T-helper 2 cell treated with Interferon-gamma antibody and Interleukin-4, amounts not matched to agents 5 μg/mL and 100 μg/mL, for 36 hours (primary cell): Measurements from ENCODE around the gene GPC6.

ENCODE experiments used
- DNase-seq: peaks from one replicate; pipeline ENCODE4 v3.0.0; 2021; ENCODE audit warnings: low spot score
- H3K27ac Mint-ChIP-seq: one replicate; pipeline ENCODE4 v1.8.0; 2021; ENCODE audit warnings: mild to moderate bottlenecking, mixed read lengths
- H3K27me3 Mint-ChIP-seq: one replicate; pipeline ENCODE4 v1.8.0; 2021; ENCODE audit warnings: low read depth, mixed read lengths
- H3K36me3 Mint-ChIP-seq: one replicate; pipeline ENCODE4 v1.8.0; 2021; ENCODE audit warnings: low read depth, mixed read lengths
- H3K4me1 Mint-ChIP-seq: one replicate; pipeline ENCODE4 v1.8.0; 2021; ENCODE audit warnings: low read depth, mixed read lengths
- H3K4me3 Mint-ChIP-seq: one replicate; pipeline ENCODE4 v1.8.0; 2022; ENCODE audit warnings: mild to moderate bottlenecking, moderate library complexity, mixed read lengths
- H3K9me3 Mint-ChIP-seq: one replicate; pipeline ENCODE4 v1.8.0; 2021; ENCODE audit warnings: mixed read lengths

The GPC6 gene

DNA sequence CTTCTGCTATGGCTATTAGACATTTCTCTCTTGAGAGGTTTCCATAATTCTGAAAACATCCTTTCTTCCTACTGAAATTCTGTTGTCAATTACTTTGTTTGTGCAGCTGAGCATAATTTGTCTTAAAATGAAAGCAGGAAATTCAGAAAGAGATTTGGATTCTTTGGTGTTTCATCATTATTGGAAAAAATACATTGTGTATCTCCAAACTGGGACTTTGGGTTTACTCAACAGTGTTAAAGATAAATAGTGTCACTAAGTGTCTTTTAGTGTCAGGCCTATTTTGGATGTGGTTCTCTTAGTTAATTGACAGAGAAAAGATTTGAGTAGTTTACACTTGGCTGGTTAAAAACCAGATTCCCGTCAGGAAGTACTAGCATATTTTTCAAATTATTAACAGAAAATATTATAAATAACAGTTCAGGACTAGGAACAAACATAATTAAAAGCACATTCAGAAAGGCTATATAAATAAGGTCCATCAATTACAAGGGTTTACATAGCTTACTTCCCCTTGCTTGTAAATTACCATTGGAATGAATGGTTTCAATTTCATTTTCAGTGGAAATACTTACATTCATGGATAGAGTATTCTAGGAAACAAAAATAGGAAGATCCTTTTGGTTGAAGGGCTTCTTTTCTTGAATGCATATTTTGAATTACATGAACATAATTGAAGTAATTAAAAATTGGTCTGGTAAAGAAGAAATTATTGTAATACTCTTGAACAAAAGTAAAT lies 483.1 kb downstream of the GPC6 start:
- H3K4me3 Mint-ChIP-seq = no peak overlapping the region
- no peaks in the 10 kb centered on the region for H3K27me3 Mint-ChIP-seq
- H3K4me1 Mint-ChIP-seq = no peaks in the 10 kb centered on the region
- H3K27ac Mint-ChIP-seq = no peak overlapping the region
- no peak for DNase-seq
- no peaks in the 10 kb centered on the region for H3K9me3 Mint-ChIP-seq
- no peaks in the 10 kb centered on the region for H3K36me3 Mint-ChIP-seq

- no peaks in the 10 kb centered on the region for H3K27me3 Mint-ChIP-seq
- no peak overlapping the region for H3K4me3 Mint-ChIP-seq
- no peaks in the 10 kb centered on the region for H3K36me3 Mint-ChIP-seq
- H3K27ac Mint-ChIP-seq = no peak overlapping the region
- H3K9me3 Mint-ChIP-seq = no peaks in the 10 kb centered on the region
- no peak for DNase-seq
- H3K4me1 Mint-ChIP-seq = no peaks in the 10 kb centered on the region
Observed at GRCh38 chr13:93714171-93714570, 487.6 kb downstream of the GPC6 start.

DNA sequence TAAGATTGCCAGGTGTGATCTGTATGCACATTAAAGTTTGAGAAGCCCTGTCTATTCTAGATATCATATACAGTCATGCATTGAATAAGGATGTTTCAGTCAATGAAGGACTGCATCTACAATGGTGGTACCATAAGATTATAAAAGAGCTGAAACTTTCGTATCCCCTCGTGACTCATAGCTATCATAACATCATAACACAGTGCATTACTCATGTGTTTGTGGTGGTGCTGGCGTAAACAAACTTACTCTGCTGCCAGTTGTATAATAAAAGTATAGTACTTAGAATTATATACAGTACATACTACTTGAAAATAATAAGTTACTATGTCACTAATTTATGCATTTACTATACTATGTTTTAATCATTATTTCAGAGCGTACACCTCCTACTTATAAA lies 489.3 kb downstream of the GPC6 start:
- no peaks in the 10 kb centered on the region for H3K4me1 Mint-ChIP-seq
- H3K9me3 Mint-ChIP-seq = no peaks in the 10 kb centered on the region
- no peak for DNase-seq
- H3K27me3 Mint-ChIP-seq = no peaks in the 10 kb centered on the region
- no peak overlapping the region for H3K4me3 Mint-ChIP-seq
- no peak overlapping the region for H3K27ac Mint-ChIP-seq
- H3K36me3 Mint-ChIP-seq = no peaks in the 10 kb centered on the region

- Mint-ChIP-seq H3K4me1 (no peaks in the 10 kb centered on the region), H3K27me3 (no peaks in the 10 kb centered on the region), H3K9me3 (no peaks in the 10 kb centered on the region), H3K4me3 (no peak overlapping the region), H3K36me3 (no peaks in the 10 kb centered on the region), H3K27ac (no peak overlapping the region)
- no peak for DNase-seq
Observed at GRCh38 chr13:93716623-93717022, 490.0 kb downstream of the GPC6 start.

DNA sequence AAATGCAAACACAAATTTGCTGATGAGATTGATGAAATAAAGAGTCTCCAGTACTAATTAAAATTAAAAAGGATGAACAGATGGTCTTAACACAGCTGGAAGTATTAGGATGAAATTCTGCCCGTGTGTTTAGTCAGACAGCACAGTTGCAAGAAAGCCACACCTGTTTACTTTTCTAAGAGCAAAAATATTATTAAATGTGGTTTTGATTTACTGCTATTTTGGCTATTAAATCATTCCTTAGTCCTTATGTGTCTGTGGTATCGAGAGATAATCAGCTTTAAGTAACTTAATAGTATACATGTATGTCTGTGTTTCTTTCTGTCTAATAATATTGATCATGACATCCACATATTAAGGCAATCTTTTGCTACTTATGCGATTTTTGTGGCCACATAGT lies 494.9 kb downstream of the GPC6 start:
- H3K9me3 Mint-ChIP-seq = no peaks in the 10 kb centered on the region
- no peaks in the 10 kb centered on the region for H3K27me3 Mint-ChIP-seq
- no peak overlapping the region for H3K4me3 Mint-ChIP-seq
- H3K27ac Mint-ChIP-seq = no peak overlapping the region
- DNase-seq = no peak
- no peaks in the 10 kb centered on the region for H3K36me3 Mint-ChIP-seq
- no peaks in the 10 kb centered on the region for H3K4me1 Mint-ChIP-seq

DNA sequence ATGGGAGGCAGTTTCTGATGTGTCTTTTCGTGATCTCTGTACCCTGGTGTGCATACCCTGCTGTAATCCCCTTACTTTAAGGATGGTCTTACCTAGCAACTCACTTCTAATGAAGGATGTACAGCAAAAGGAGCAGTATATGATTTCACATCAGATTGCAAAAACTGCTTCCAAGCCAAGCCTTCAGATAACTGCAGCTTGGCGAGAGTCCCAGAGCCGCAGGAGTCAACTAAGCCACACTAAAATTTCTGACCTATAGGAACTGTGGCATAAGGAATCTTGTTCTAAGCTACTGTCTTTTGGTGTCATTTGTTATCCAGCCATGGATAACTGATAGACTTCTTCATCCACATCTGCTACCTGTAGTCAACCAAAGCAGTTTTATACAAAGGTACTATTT lies 496.7 kb downstream of the GPC6 start:
- H3K4me3 Mint-ChIP-seq = no peak overlapping the region
- no peaks in the 10 kb centered on the region for H3K36me3 Mint-ChIP-seq
- no peak for DNase-seq
- no peaks in the 10 kb centered on the region for H3K27me3 Mint-ChIP-seq
- H3K9me3 Mint-ChIP-seq = no peaks in the 10 kb centered on the region
- H3K4me1 Mint-ChIP-seq = no peaks in the 10 kb centered on the region
- no peak overlapping the region for H3K27ac Mint-ChIP-seq

GRCh38 chr13:93724187-93724586 lies 497.6 kb downstream of the GPC6 start:
- Mint-ChIP-seq H3K4me3 (no peak overlapping the region), H3K27ac (no peak overlapping the region), H3K9me3 (no peaks in the 10 kb centered on the region), H3K27me3 (no peaks in the 10 kb centered on the region), H3K4me1 (no peaks in the 10 kb centered on the region), H3K36me3 (no peaks in the 10 kb centered on the region)
- DNase-seq = no peak

DNA sequence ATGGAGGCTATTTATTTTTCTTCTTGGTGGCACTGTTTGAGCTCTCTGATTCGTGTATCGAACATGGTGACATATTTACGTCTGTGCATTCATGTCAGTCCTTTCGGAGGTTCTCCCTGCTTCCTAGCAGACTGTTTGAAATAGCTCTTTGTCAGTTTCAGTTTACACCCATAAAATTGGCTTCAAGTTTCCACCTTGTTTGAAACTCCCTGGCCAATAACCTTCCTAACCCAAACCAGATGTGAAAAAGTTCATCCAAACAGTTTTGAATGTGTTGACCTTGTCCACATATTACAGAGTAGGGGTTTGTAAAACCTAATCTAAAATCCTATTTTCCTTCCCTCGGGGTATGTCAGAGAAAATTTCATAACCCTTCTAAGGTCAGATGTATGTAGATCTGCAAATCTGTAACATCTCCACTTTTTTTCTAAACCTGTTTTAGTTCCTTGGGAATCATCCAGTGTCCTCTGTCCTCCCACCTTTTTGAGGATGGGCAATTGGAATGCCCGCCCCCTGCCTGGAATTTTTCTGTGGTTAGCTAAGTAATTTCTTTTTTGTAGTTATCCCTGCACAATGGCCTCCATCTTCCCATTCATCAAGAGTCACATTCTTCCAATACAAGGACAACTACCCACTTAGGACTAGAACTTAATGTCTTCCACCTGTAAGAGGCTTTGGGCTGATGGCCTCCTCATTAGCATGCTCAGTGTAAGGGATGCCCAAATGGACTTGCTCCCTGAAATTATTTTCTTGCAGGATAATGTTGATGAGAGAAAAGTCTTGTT lies 499.8 kb downstream of the GPC6 start:
- DNase-seq = no peak
- H3K9me3 Mint-ChIP-seq = no peaks in the 10 kb centered on the region
- no peak overlapping the region for H3K4me3 Mint-ChIP-seq
- H3K4me1 Mint-ChIP-seq = no peaks in the 10 kb centered on the region
- H3K27ac Mint-ChIP-seq = no peak overlapping the region
- no peaks in the 10 kb centered on the region for H3K36me3 Mint-ChIP-seq
- H3K27me3 Mint-ChIP-seq = no peaks in the 10 kb centered on the region

- Mint-ChIP-seq H3K9me3 (no peaks in the 10 kb centered on the region), H3K4me3 (no peak overlapping the region), H3K27ac (no peak overlapping the region), H3K4me1 (no peaks in the 10 kb centered on the region), H3K27me3 (no peaks in the 10 kb centered on the region), H3K36me3 (no peaks in the 10 kb centered on the region)
- DNase-seq = no peak
Observed at GRCh38 chr13:93727211-93728141, 500.9 kb downstream of the GPC6 start.

DNA sequence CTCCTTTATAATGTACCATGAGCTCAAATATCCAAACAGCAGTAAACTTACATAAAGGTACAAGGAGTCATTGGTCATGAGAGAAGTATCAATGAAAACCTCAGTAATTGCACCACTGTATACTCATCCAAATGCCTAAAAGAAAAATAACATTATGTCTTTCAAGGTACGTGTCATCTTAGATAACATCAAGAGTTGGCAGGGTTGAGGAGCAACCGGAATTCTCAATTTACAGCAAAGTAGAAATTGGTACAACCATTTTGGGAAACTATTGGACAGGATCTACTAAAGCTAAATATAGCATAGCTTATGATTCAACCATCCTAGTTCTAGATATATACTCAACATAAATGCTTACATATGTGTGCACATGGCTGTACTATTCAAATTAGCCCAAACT lies 502.8 kb downstream of the GPC6 start:
- Mint-ChIP-seq H3K27me3 (no peaks in the 10 kb centered on the region), H3K4me1 (no peaks in the 10 kb centered on the region), H3K9me3 (no peaks in the 10 kb centered on the region), H3K36me3 (no peaks in the 10 kb centered on the region), H3K4me3 (no peak overlapping the region), H3K27ac (no peak overlapping the region)
- DNase-seq = no peak

- Mint-ChIP-seq H3K4me1 (no peaks in the 10 kb centered on the region), H3K27ac (no peak overlapping the region), H3K4me3 (no peak overlapping the region), H3K27me3 (no peaks in the 10 kb centered on the region), H3K9me3 (no peaks in the 10 kb centered on the region), H3K36me3 (no peaks in the 10 kb centered on the region)
- DNase-seq = no peak
Observed at GRCh38 chr13:93730780-93731179, 504.2 kb downstream of the GPC6 start.

DNA sequence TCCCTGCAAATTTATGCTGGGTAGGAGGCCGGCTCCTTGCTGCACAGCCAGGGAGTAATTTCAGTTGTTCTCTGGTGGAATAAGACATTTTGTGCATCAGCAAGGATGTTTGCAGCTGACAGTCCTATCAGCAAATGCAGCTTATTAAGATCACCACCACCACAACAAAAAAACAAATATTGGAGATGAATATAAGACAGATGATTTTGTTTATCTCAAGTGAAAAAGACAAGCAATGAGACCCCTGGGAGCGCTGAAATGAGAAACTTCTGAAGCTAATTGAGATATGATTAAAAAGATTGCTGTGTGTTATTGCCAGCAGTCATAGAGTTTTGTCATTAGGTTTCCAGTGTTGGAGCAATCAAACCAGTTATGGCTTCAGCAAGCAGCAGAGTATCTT lies 505.6 kb downstream of the GPC6 start:
- H3K4me3 Mint-ChIP-seq = no peak overlapping the region
- no peak for DNase-seq

DNA sequence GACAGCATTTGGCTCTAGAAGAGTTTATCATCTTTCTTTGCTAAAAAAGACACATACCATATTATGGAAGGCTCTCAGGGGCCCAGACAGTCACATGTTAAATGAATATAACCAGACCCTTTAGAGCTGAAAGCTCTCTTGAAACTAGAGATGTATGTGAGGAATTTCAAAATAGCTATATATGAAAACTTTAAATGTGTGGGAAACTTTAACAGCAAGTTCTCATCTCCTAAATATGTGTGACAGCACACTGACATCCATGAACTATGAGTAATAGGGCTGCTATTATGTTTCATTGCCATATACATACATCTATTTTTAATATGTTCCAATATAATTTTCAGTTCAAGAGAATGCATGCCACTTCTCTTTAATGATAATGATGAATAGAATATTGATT lies 509.5 kb downstream of the GPC6 start:
- Mint-ChIP-seq H3K27ac (no peak overlapping the region), H3K27me3 (no peaks in the 10 kb centered on the region), H3K4me3 (no peak overlapping the region), H3K4me1 (no peaks in the 10 kb centered on the region), H3K36me3 (no peaks in the 10 kb centered on the region), H3K9me3 (no peaks in the 10 kb centered on the region)
- no peak for DNase-seq

More for the DNA sequence above, 505.6 kb downstream of the GPC6 start:
- Mint-ChIP-seq H3K27ac (no peak overlapping the region), H3K36me3 (no peaks in the 10 kb centered on the region), H3K27me3 (no peaks in the 10 kb centered on the region), H3K9me3 (no peaks in the 10 kb centered on the region), H3K4me1 (no peaks in the 10 kb centered on the region)

DNA sequence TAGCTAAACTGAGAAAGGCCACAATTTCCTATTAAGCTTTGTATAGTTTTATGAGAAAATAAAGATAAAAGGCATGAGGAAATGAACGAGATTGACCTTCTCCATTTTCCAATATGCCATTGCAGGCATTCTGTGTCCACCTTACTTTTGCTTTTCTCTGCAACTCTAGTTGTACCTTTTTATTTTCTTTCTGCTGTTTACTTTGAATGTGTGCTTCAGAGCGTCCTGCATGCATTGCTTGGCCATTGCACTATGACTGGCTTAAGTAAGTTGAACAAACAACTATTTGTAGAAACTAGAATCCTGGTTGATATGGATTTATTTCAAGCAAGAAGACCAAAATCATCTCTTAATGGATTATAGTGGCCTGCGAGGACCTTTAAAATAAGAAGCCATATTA lies 510.3 kb downstream of the GPC6 start:
- no peaks in the 10 kb centered on the region for H3K36me3 Mint-ChIP-seq

More for the DNA sequence above, 510.3 kb downstream of the GPC6 start:
- DNase-seq = no peak
- Mint-ChIP-seq H3K4me3 (no peak overlapping the region), H3K27me3 (no peaks in the 10 kb centered on the region), H3K27ac (no peak overlapping the region), H3K4me1 (no peaks in the 10 kb centered on the region), H3K9me3 (no peaks in the 10 kb centered on the region)
